GM10248 (cell line): Measurements from ENCODE around the gene VIL1.

Source experiments
- CTCF ChIA-PET: fragments of 300-600 bp; sonication (Branson Sonifier 250); formaldehyde crosslinking; extraction: SDS; loops from one replicate; lab custom pipeline; 2021; ENCODE audit warnings: antibody characterized with exemption; lab: Yijun Ruan, JAX
- POLR2A ChIA-PET: fragments of 350-650 bp; sonication (Branson Sonifier 250); formaldehyde crosslinking; extraction: SDS; loops from one replicate; lab custom pipeline; 2020; ENCODE audit warnings: antibody characterized with exemption; lab: Yijun Ruan, JAX
- DNase-seq: peaks from one replicate; pipeline ENCODE4 v3.0.0; 2012; ENCODE audit errors: extremely low spot score
- CTCF ChIP-seq: IDR thresholded peaks from 2 replicates; pipeline ENCODE4 v1.5.1; 2012; ENCODE audit warnings: mild to moderate bottlenecking, low read depth; ENCODE audit errors: extremely low read depth, missing control alignments, control extremely low read depth

The VIL1 gene

DNA sequence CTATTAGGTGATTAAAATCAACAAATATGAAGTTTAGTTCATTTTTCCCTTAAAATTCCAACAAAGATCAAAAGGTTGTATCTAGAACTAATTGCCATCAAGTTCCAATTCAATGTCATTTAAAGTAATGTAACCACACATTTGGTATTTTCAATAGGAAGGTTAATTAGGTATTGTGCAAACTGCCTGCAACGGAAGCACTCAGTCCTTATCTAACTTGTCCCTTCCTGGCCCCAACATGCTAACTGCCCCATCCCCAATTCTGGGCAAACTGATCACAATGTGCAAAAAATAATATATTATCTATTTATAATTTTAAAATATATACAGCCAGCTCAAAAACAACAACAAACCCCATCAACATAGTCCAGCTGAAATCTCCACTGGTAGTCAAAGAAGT lies 33.2 kb downstream of the VIL1 start:
- ChIA-PET POLR2A (no interaction called here), CTCF (interaction anchor here (1.2 to 1.5 kb wide), 2 partner anchors 39 to 196 kb away, joined by 4 read pairs; no protein-coding TSS in a partner anchor)

GRCh38 chr2:218456849-218457248 lies 37.9 kb downstream of the VIL1 start:
- POLR2A ChIA-PET = no interaction called here
- CTCF ChIA-PET = interaction anchor here (1.2 to 1.6 kb wide), 3 partner anchors 9 to 17 kb away, joined by 3 to 5 read pairs (median 3); no protein-coding TSS in a partner anchor
- no peak for DNase-seq
- no peak for TF ChIP-seq CTCF

More for the DNA sequence above, 33.2 kb downstream of the VIL1 start:
- DNase-seq = no peak
- TF ChIP-seq CTCF = no peak

DNA sequence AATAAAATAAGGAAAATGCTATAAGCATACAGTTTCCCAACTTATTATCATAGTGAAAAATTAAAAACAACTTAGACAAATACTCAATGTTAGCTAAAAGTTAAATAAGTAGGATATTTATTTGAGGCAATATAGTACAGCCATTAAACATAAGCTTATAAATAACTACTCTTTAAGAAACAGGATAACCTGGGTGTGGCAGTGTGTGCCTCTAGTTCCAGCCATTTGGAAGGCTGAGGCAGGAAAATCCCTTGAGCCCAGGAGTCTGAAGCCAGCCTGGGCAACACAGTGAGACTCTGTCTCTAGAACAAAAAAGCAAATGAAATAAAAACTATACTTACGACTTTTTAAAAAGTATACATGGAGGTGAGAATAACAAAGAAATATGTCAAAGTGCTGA lies 39.7 kb downstream of the VIL1 start:
- TF ChIP-seq CTCF = no peak
- DNase-seq = no peak
- CTCF ChIA-PET = interaction anchor here (0.7 to 0.9 kb wide), 2 partner anchors 36 to 53 kb away, joined by 3 to 4 read pairs; no protein-coding TSS in a partner anchor
- POLR2A ChIA-PET = no interaction called here

- no peak for DNase-seq
- ChIA-PET POLR2A (no interaction called here), CTCF (interaction anchor here (0.8 to 2.0 kb wide), 14 partner anchors 8 to 214 kb away, joined by 3 to 10 read pairs (median 3); no protein-coding TSS in a partner anchor)
- TF ChIP-seq CTCF = peak; percentile 18
These were observed 47.2 kb downstream of the VIL1 start for GRCh38 chr2:218465987-218466633.

DNA sequence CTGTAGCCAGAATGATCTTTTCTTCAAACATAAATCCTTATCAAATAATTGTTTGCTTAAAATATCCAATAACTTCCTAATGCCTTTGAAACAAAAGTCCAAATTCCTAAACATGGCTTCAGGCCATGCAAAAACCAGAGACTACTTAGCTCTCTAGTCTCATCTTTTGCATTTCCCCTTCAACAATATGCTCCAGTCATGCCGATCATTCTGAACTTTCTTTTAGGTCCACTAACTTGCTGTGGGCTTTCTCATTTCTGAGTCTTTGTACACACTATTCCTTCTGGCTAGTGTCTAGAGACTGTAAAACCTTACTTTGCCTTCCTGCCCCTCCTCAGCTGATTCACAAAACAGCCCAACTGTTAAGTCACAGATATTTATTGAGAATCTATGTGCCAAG lies 51.5 kb downstream of the VIL1 start:
- TF ChIP-seq CTCF = no peak
- no peak for DNase-seq
- POLR2A ChIA-PET = no interaction called here
- CTCF ChIA-PET = interaction anchor here (1.1 to 1.5 kb wide), 2 partner anchors 10 to 217 kb away, joined by 4 to 6 read pairs; no protein-coding TSS in a partner anchor

GRCh38 chr2:218471036-218471435 lies 52.1 kb downstream of the VIL1 start:
- no peak for DNase-seq
- CTCF ChIA-PET = interaction anchor here (0.8 to 1.5 kb wide), 6 partner anchors 9 to 216 kb away, joined by 3 to 6 read pairs (median 4); no protein-coding TSS in a partner anchor
- no peak for TF ChIP-seq CTCF
- POLR2A ChIA-PET = no interaction called here
